GM12864 (cell line): Measurements from ENCODE around the gene HSD17B4.
"Not testable (repeated sequence)": the region's sequence is repeated elsewhere in the genome, so short reads cannot be mapped to it uniquely, and the experiment has no call there.

Source experiments
- DNase-seq: peaks from one replicate; pipeline ENCODE4 v3.0.0-alpha.2; 2011; ENCODE audit warnings: low read depth
- H3K4me3 ChIP-seq: 2 replicates; pipeline ENCODE4 v1.5.1; 2011; ENCODE audit warnings: mild to moderate bottlenecking, low read depth, low read length, control low read depth
- CTCF ChIP-seq: IDR thresholded peaks from 2 replicates; pipeline ENCODE4 v1.5.1; 2011; ENCODE audit warnings: low read depth, mild to moderate bottlenecking, moderate library complexity, low read length, control low read depth, inconsistent platforms; ENCODE audit errors: missing control alignments

Gene HSD17B4

GRCh38 chr5:119515192-119515591 is 62.9 kb downstream of the HSD17B4 start:
- H3K4me3 ChIP-seq: no peak overlapping the region
- no peak for TF ChIP-seq CTCF
- DNase-seq: no peak

- H3K4me3 ChIP-seq, DNase-seq: not testable (repeated sequence)
Measured at GRCh38 chr5:119517115-119517514, 64.8 kb downstream of the HSD17B4 start.

GRCh38 chr5:119521232-119521631 is 68.9 kb downstream of the HSD17B4 start:
- no peak for DNase-seq
- no peak overlapping the region for H3K4me3 ChIP-seq
- no peak for TF ChIP-seq CTCF

- no peak overlapping the region for H3K4me3 ChIP-seq
Measured at GRCh38 chr5:119522841-119523240, 70.5 kb downstream of the HSD17B4 start.

GRCh38 chr5:119524485-119524884 is 72.2 kb downstream of the HSD17B4 start:
- no peak for TF ChIP-seq CTCF
- DNase-seq: no peak
- H3K4me3 ChIP-seq: no peak overlapping the region

More at GRCh38 chr5:119522841-119523240, 70.5 kb downstream of the HSD17B4 start:
- TF ChIP-seq CTCF: no peak
- no peak for DNase-seq

GRCh38 chr5:119527351-119527750 is 75.1 kb downstream of the HSD17B4 start:
- no peak for TF ChIP-seq CTCF
- no peak overlapping the region for H3K4me3 ChIP-seq
- DNase-seq: no peak

GRCh38 chr5:119529811-119530210 is 77.5 kb downstream of the HSD17B4 start:
- H3K4me3 ChIP-seq: no peak overlapping the region
- DNase-seq: no peak
- TF ChIP-seq CTCF: no peak

- H3K4me3 ChIP-seq: no peak overlapping the region
- no peak for DNase-seq
- TF ChIP-seq CTCF: no peak
Measured at GRCh38 chr5:119532637-119533036, 80.3 kb downstream of the HSD17B4 start.
